ENCODE data around the gene SSBP2. TPM values are rescaled to one million over a fixed set of nuclear protein-coding genes. Genes with fewer than 3 reads are reported as not detected.
A peak's percentile ranks its signal among the peaks of the same experiment; 100 is the strongest.

The SSBP2 gene
- total RNA-seq, 1 donor = 15.5 TPM

DNA sequence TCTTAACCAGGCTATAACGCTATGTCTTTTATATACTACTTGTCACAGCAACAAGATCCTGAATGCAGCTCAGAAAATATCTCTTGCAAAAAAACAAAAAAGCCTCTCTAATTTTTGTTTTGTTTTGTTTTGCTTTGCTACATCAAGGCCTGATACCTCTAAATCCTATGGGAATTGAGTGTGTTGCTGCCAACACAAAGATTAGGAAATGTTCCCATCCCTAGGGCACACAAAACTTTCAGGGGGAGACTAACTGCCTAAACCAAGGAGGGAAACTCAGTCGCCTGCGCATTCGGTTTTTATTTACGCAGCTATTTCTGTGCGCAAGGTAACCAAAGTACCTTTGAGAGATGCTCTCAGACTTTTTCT lies 1.7 kb downstream of the SSBP2 start:
- TF ChIP-seq, protein P1, sequence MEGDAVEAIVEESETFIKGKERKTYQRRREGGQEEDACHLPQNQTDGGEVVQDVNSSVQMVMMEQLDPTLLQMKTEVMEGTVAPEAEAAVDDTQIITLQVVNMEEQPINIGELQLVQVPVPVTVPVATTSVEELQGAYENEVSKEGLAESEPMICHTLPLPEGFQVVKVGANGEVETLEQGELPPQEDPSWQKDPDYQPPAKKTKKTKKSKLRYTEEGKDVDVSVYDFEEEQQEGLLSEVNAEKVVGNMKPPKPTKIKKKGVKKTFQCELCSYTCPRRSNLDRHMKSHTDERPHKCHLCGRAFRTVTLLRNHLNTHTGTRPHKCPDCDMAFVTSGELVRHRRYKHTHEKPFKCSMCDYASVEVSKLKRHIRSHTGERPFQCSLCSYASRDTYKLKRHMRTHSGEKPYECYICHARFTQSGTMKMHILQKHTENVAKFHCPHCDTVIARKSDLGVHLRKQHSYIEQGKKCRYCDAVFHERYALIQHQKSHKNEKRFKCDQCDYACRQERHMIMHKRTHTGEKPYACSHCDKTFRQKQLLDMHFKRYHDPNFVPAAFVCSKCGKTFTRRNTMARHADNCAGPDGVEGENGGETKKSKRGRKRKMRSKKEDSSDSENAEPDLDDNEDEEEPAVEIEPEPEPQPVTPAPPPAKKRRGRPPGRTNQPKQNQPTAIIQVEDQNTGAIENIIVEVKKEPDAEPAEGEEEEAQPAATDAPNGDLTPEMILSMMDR (IDR thresholded peaks at IDR 0.05; ENCODE audit: insufficient read depth, low read depth, low read length) = no peak
- peak; percentile 25 for DNase-seq (ENCODE audit: low read depth)
- H3K4me3 ChIP-seq (ENCODE audit: low read depth, low read length) = peak overlapping the region; percentile 81

DNA sequence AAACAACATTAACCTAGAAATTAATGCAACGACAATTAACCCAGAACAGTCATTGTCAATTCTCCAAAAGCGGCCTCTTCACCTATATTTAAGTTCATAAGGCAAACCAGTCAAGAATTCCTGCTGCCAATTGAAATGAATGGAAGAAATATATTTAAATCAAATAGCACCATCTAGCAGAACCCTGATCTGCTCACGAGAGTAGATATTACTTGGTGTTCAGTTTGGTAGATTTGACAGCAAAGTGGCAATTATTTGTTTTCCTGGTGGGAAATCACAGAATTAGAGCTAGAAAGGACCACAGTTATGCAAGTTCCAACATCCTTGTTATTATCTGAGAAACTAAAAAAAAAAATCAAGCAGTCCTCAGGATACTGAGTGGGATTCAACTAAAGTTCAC lies 2.3 kb downstream of the SSBP2 start:
- H3K4me3 ChIP-seq (ENCODE audit: low read depth, low read length) = no peak overlapping the region
- DNase-seq (ENCODE audit: low read depth) = no peak
- TF ChIP-seq, protein P1 (IDR thresholded peaks at IDR 0.05; ENCODE audit: insufficient read depth, low read depth, low read length) = no peak

DNA sequence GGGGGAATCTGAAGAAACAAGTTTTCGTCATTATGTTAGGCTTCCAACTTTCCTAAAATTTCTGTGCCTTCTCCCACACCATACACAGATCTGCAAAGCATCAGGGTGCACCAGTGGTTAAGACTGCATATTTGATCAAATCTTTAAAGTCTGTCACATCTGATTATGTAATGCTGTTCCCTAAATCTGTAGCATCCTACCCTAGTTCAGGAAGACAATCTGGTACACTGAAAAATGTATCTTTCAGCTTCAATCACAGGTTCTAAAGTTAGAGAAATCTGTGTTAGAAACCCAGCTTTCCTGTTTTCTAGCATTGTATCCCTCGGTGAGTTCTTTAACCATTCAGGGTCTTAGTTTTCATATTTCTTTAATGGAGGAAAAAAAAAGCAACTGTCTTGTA lies 3.9 kb downstream of the SSBP2 start:
- DNase-seq (ENCODE audit: low read depth) = no peak
- TF ChIP-seq, protein P1 (IDR thresholded peaks at IDR 0.05; ENCODE audit: insufficient read depth, low read depth, low read length) = no peak
- no peak overlapping the region for H3K4me3 ChIP-seq (ENCODE audit: low read depth, low read length)

DNA sequence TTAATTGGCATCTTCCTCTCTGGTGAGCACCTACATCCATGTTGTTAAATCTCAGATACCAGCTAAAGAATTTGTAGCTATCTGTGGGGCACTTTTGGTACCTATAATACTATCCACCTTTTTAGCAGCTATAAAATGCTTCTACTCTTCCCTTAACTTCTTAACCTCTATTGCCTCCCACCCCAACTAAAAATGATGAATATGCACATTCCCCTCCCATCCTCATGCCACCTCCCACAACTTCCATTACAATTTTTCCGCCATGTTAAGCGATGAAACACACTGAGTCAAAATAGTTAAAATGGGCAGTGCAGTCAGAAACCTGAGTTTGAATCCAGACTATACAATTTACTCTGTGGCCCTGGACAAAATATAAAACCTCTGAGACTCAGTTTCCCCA lies 10.1 kb downstream of the SSBP2 start:
- DNase-seq (ENCODE audit: low read depth) = no peak
- TF ChIP-seq, protein P1 (IDR thresholded peaks at IDR 0.05; ENCODE audit: insufficient read depth, low read depth, low read length) = no peak
- no peak overlapping the region for H3K4me3 ChIP-seq (ENCODE audit: low read depth, low read length)

DNA sequence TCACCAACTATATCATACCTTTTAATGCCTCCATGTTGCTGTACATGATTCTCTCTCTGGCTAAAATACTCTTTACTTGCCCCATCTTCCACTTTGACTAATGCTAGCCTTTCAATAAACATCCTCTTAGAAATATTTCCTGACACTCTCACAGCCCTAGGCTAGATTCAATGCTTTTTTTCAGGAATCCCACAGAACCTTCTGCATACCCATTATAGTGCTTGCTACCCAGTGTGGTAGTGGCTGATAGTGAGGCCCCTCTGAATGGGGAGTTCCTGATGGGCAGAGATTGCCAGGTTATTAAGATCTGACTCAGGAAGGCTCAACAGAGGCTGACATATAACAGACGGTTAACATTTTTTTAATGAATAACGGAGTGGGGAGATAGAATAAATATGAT lies 11.6 kb downstream of the SSBP2 start:
- TF ChIP-seq, protein P1 (IDR thresholded peaks at IDR 0.05; ENCODE audit: insufficient read depth, low read depth, low read length) = no peak
- no peak overlapping the region for H3K4me3 ChIP-seq (ENCODE audit: low read depth, low read length)
- no peak for DNase-seq (ENCODE audit: low read depth)

DNA sequence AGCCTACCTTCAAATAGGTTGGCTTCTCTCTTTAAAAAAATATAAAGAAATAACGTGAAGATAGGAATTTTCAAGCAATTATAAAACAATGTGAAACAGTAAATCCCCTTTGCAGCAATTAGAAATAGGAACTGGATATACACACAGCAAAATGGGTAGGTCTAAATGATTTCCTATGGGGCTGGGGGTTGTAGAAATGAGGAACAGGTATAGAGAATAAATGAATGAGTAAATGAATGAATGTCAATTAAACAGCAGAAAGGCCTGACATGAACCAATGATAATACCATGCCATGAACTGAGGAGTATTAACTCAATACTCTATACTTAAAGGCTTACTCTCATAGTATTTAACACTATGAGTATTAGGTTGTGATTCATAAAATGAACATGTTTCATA lies 21.6 kb downstream of the SSBP2 start:
- H3K4me3 ChIP-seq (ENCODE audit: low read depth, low read length) = no peak overlapping the region
- DNase-seq (ENCODE audit: low read depth) = no peak
- TF ChIP-seq, protein P1 (IDR thresholded peaks at IDR 0.05; ENCODE audit: insufficient read depth, low read depth, low read length) = no peak

DNA sequence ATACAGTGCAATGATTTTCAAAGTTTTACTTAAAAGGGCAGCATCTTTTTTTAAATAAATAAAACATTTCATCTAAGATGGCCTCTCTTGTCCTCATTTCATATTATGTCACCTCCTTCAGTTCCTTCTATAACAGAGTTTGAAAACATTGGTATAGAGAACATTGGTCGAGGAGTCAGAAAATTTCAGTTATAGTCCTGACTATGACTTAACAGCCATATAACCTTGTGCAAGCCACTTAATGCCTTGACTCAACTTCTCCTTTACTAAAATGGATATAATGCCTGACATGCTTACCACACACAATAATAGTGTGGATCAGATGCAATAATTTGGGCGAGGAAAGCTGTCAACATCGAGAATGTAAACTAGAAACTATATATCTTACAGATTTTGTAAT lies 22.6 kb downstream of the SSBP2 start:
- TF ChIP-seq, protein P1 (IDR thresholded peaks at IDR 0.05; ENCODE audit: insufficient read depth, low read depth, low read length) = no peak
- DNase-seq (ENCODE audit: low read depth) = no peak
- H3K4me3 ChIP-seq (ENCODE audit: low read depth, low read length) = no peak overlapping the region
